B cell (primary cell): Measurements from ENCODE around the gene PAQR4. TPM values are rescaled to one million over a fixed set of nuclear protein-coding genes. Genes with fewer than 3 reads are reported as not detected.

Source experiments
- ATAC-seq: fragments of 200-7000 bp; cut with Tn5 transposase; one replicate; pipeline ENCODE4 v1.10.0; 2021; ENCODE audit warnings: low read depth, mild to moderate bottlenecking, moderate number of reproducible peaks, moderate library complexity
- CTCF ChIA-PET: fragments of 350-600 bp; sonication (Branson Sonifier 250); formaldehyde crosslinking; loops from one replicate; lab custom pipeline; 2021; ENCODE audit warnings: antibody characterized with exemption, inconsistent platforms; lab: Charles Lee
- POLR2A ChIA-PET: fragments of 350-600 bp; sonication (Branson Sonifier 250); formaldehyde crosslinking; loops from one replicate; lab custom pipeline; 2021; ENCODE audit warnings: antibody characterized with exemption; lab: Charles Lee
- DNase-seq: peaks from one replicate; pipeline ENCODE4 v3.0.0; 2013
- H2AFZ ChIP-seq: 2 replicates; pipeline ENCODE4 v1.6.1; 2012; ENCODE audit warnings: mild to moderate bottlenecking, low read depth, low read length; ENCODE audit not compliant: insufficient read depth, poor library complexity, severe bottlenecking
- H3K27ac ChIP-seq, 2 donors: 1 replicate in 1 of 2; 2 replicates in 1 of 2; pipeline ENCODE4 v1.5.1; 2012 to 2013; ENCODE audit warnings: low read length in 2 of 2, mild to moderate bottlenecking in 2 of 2, moderate library complexity in 1 of 2
- H3K27me3 ChIP-seq, 4 experiments: fragments of 200-600 bp in 1 of 4; sonication (generic) in 1 of 4; replicated peaks in 1 of 4; 1 replicate in 2 of 4; 2 replicates in 2 of 4; pipeline versions ENCODE4 v1.6.1 to v1.7.0; 2013 to 2016; ENCODE audit warnings: low read length in 3 of 4, mild to moderate bottlenecking in 2 of 4, mixed read lengths in 1 of 4, moderate library complexity in 1 of 4; ENCODE audit not compliant: insufficient read depth in 4 of 4, control insufficient read depth in 3 of 4; ENCODE audit errors: control extremely low read depth in 1 of 4
- H3K36me3 ChIP-seq, 2 experiments: replicated peaks in 1 of 2; 1 replicate in 1 of 2; 2 replicates in 1 of 2; pipeline versions ENCODE4 v1.6.1 to v1.7.1; 2013; ENCODE audit warnings: low read length in 1 of 2; ENCODE audit not compliant: insufficient read depth in 2 of 2, control insufficient read depth in 1 of 2; ENCODE audit errors: control extremely low read depth in 1 of 2, extremely low read depth in 1 of 2
- H3K4me1 ChIP-seq, 2 donors: fragments of 200-600 bp in 1 of 2; sonication (generic) in 1 of 2; 1 replicate in 1 of 2; 2 replicates in 1 of 2; pipeline versions ENCODE4 v1.5.1 to v1.6.1; 2013 to 2017; ENCODE audit warnings: low read length in 2 of 2; ENCODE audit not compliant: control insufficient read depth in 2 of 2, insufficient read depth in 2 of 2
- H3K4me2 ChIP-seq: replicated peaks from 2 replicates; pipeline ENCODE3; 2012; ENCODE audit warnings: mild to moderate bottlenecking, low read depth, low read length; ENCODE audit not compliant: poor library complexity, severe bottlenecking
- H3K4me3 ChIP-seq, 5 experiments: fragments of 200-600 bp in 1 of 5; sonication (generic) in 1 of 5; 1 replicate in 3 of 5; 2 replicates in 2 of 5; pipeline versions ENCODE4 v1.5.1 to v1.7.0; 2011 to 2016; ENCODE audit warnings: low read length in 4 of 5, mild to moderate bottlenecking in 4 of 5, low read depth in 2 of 5, control low read depth in 1 of 5, moderate library complexity in 1 of 5; ENCODE audit not compliant: insufficient read depth in 1 of 5; ENCODE audit errors: control extremely low read depth in 1 of 5, extremely low read depth in 1 of 5
- H3K79me2 ChIP-seq: fragments of 200-600 bp; sonication (generic); one replicate; pipeline ENCODE4 v1.6.0; 2016; ENCODE audit warnings: low read length; ENCODE audit not compliant: control insufficient read depth, insufficient read depth
- H3K9ac ChIP-seq: fragments of 200-600 bp; sonication (generic); 2 replicates; pipeline ENCODE4 v1.6.1; 2017; ENCODE audit warnings: mild to moderate bottlenecking, low read length, moderate library complexity
- H3K9me3 ChIP-seq, 3 donors: one replicate each; pipeline versions ENCODE4 v1.6.1 to v1.7.1; 2013; ENCODE audit warnings: low read length in 2 of 3; ENCODE audit not compliant: control insufficient read depth in 2 of 3, insufficient read depth in 1 of 3; ENCODE audit errors: control extremely low read depth in 1 of 3
- H4K20me1 ChIP-seq: 2 replicates; pipeline ENCODE4 v1.6.0; 2012; ENCODE audit warnings: mild to moderate bottlenecking, low read length; ENCODE audit not compliant: insufficient read depth, control insufficient read depth, poor library complexity, severe bottlenecking
- H3K27ac Mint-ChIP-seq: one replicate; pipeline ENCODE4 v1.8.0; 2021; ENCODE audit warnings: mixed read lengths
- H3K27me3 Mint-ChIP-seq: one replicate; pipeline ENCODE4 v1.8.0; 2021; ENCODE audit warnings: mixed read lengths
- H3K4me1 Mint-ChIP-seq: one replicate; pipeline ENCODE4 v1.8.0; 2021; ENCODE audit warnings: mixed read lengths
- H3K4me3 Mint-ChIP-seq: one replicate; pipeline ENCODE4 v1.8.0; 2021; ENCODE audit warnings: mixed read lengths
- H3K9me3 Mint-ChIP-seq: one replicate; pipeline ENCODE4 v1.8.0; 2022; ENCODE audit warnings: mixed read lengths; ENCODE audit not compliant: insufficient read depth
- EZH2 ChIP-seq: IDR thresholded peaks from 2 replicates; pipeline ENCODE4 v1.6.1; 2012; ENCODE audit warnings: borderline replicate concordance, low read depth, mild to moderate bottlenecking, moderate library complexity, low read length; ENCODE audit not compliant: insufficient read depth, poor library complexity, severe bottlenecking
- WGBS: methylation state at CpG from one replicate; pipeline ENCODE4 v1.1.5; 2013; ENCODE audit warnings: missing lambda C conversion rate; ENCODE audit not compliant: insufficient coverage; 5-methylcytosine and 5-hydroxymethylcytosine counted together
- intact Hi-C: fragments of 100-400 bp; cut with micrococcal nuclease; formaldehyde crosslinking; loops from one replicate; pipeline ENCODE4 v1.10.0; 2022
- polyA plus RNA-seq: library from polyadenylated mRNA; depleted of rRNA; stranded (reverse); fragments of >200 nt; gene quantifications from 2 replicates; pipeline ENCODE4 v1.2.3, GENCODE V29; 2012
- total RNA-seq, 2 donors: library from RNA; stranded (reverse); fragments of 120-200 nt in 1 of 2; gene quantifications; 1 replicate in 1 of 2; 2 replicates in 1 of 2; pipeline versions ENCODE4 v1.2.3 to v1.2.4, GENCODE V29; 2013 to 2022
- TF ChIP-seq, protein P1 (sequence below): fragments of 200-600 bp; IDR thresholded peaks from one replicate; pipeline ENCODE4 v1.8.0; 2022; ENCODE audit warnings: antibody characterized with exemption, mild to moderate bottlenecking

Gene PAQR4
- total and polyA plus RNA-seq, 2 donors (not counting 1 experiment from before 2014, with no cell fraction given) = 2.6 to 2.8 TPM

- Histone ChIP-seq H3K4me3 (no peak overlapping the region), H3K27me3 (no peaks in the 10 kb centered on the region), H3K4me2 (no peak overlapping the region), H3K36me3 (peaks cover 0 to 26% of the 10 kb centered on the region in 2 experiments), H3K4me1 (no peaks in the 10 kb centered on the region), H3K27ac (no peak overlapping the region), H3K9ac (no peak overlapping the region), H3K79me2 (no peaks in the 10 kb centered on the region), H4K20me1 (no peaks in the 10 kb centered on the region), H2AFZ (no peak overlapping the region), H3K9me3 (no peaks in the 10 kb centered on the region)
- no peak overlapping the region for H3K27ac Mint-ChIP-seq
- no peak for DNase-seq
- CTCF ChIA-PET = interaction anchor here (1.4 to 1.7 kb wide), 2 partner anchors 7 to 13 kb away, joined by 3 read pairs; no protein-coding TSS in a partner anchor
- no peak for ATAC-seq
- POLR2A ChIA-PET = no interaction called here
- intact Hi-C loops = no loop called here
- H3K9me3 Mint-ChIP-seq = no peaks in the 10 kb centered on the region
- no peaks in the 10 kb centered on the region for H3K27me3 Mint-ChIP-seq
- TF ChIP-seq EZH2 = no peak
- TF ChIP-seq, protein P1, sequence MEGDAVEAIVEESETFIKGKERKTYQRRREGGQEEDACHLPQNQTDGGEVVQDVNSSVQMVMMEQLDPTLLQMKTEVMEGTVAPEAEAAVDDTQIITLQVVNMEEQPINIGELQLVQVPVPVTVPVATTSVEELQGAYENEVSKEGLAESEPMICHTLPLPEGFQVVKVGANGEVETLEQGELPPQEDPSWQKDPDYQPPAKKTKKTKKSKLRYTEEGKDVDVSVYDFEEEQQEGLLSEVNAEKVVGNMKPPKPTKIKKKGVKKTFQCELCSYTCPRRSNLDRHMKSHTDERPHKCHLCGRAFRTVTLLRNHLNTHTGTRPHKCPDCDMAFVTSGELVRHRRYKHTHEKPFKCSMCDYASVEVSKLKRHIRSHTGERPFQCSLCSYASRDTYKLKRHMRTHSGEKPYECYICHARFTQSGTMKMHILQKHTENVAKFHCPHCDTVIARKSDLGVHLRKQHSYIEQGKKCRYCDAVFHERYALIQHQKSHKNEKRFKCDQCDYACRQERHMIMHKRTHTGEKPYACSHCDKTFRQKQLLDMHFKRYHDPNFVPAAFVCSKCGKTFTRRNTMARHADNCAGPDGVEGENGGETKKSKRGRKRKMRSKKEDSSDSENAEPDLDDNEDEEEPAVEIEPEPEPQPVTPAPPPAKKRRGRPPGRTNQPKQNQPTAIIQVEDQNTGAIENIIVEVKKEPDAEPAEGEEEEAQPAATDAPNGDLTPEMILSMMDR = no peak
- no peak overlapping the region for H3K4me3 Mint-ChIP-seq
- 95% methylated on average over 15 of the region's 15 CpGs for WGBS
- no peaks in the 10 kb centered on the region for H3K4me1 Mint-ChIP-seq
Measured at GRCh38 chr16:2934450-2934849, 34.7 kb upstream of the PAQR4 start.

DNA sequence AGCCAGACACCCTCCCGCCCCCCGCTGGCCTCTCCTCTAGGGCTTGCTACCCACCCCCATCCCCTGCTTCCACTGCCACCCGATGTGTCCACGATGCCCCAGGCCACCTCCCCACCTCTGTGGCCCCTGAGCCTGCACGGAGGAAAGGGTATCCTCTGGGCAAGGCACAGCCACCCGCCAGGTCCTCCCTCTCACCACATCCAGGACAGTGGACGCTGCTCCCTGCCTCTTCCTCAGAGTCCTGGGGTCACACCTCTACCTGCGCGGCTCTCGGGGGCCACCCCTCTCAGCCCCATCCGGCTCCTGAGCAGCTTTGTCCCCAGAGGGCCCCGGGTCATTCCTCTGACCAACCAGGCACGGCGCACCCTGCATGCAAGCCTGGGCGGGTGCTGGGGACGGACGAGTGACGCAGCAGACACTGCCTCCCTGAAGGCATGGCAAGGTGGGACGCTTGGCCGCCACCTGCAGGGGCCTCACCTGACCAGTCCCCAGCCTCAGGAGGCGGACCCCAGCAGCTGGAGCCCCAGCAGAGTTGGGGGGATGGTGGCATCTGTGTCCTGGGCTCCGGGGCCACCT, 32.6 kb upstream of the PAQR4 start:
- DNase-seq = no peak
- POLR2A ChIA-PET = no interaction called here
- no peak overlapping the region for H3K27ac ChIP-seq
- Mint-ChIP-seq H3K27me3 (no peaks in the 10 kb centered on the region), H3K4me1 (no peaks in the 10 kb centered on the region), H3K27ac (no peak overlapping the region), H3K9me3 (no peaks in the 10 kb centered on the region), H3K4me3 (no peak overlapping the region)
- no peaks in the 10 kb centered on the region for H3K9me3 ChIP-seq
- WGBS = 96% methylated on average over 21 of the region's 22 CpGs
- no peak for ATAC-seq
- H3K79me2 ChIP-seq = no peaks in the 10 kb centered on the region
- TF ChIP-seq, protein P1 = no peak
- no peak for TF ChIP-seq EZH2
- CTCF ChIA-PET = interaction anchor here (0.9 kb wide), 1 partner anchor 9 kb away, joined by 3 read pairs; no protein-coding TSS in a partner anchor
- H3K36me3 ChIP-seq = peaks cover 0 to 35% of the 10 kb centered on the region in 2 experiments
- no peaks in the 10 kb centered on the region for H3K27me3 ChIP-seq
- no peak overlapping the region for H3K4me3 ChIP-seq
- H3K4me1 ChIP-seq = peaks cover 0 to 4% of the 10 kb centered on the region in 2 donors
- no peak overlapping the region for H3K4me2 ChIP-seq
- no peak overlapping the region for H3K9ac ChIP-seq
- intact Hi-C loops = no loop called here
- H2AFZ ChIP-seq = no peak overlapping the region
- H4K20me1 ChIP-seq = no peaks in the 10 kb centered on the region
